HEK293 (cell line): Measurements from ENCODE around the gene TOP3B.

Experiments used
- CTCF ChIA-PET: fragments of 350-600 bp; formaldehyde crosslinking; extraction: SDS; loops from one replicate; lab custom pipeline; 2021; ENCODE audit warnings: antibody characterized with exemption; lab: Yijun Ruan, JAX
- POLR2A ChIA-PET: fragments of 300-600 bp; formaldehyde crosslinking; extraction: SDS; loops from one replicate; lab custom pipeline; 2020; ENCODE audit warnings: antibody characterized with exemption, inconsistent platforms; lab: Yijun Ruan, JAX
- H3K27ac ChIP-seq: fragments of 200-500 bp; sonication (Bioruptor generic); 2 replicates; pipeline ENCODE4 v1.5.1; 2014; ENCODE audit warnings: low read depth, low read length, control low read depth, inconsistent platforms; ENCODE audit errors: extremely low read depth
- H3K36me3 ChIP-seq, 2 experiments: fragments of 200-500 bp in 1 of 2; sonication (Bioruptor generic) in 1 of 2; 1 replicate in 1 of 2; 2 replicates in 1 of 2; pipeline ENCODE4 v1.5.1; 2014 to 2017; ENCODE audit warnings: inconsistent platforms in 2 of 2, low read length in 2 of 2; ENCODE audit not compliant: control insufficient read depth in 2 of 2, insufficient read depth in 1 of 2
- H3K4me1 ChIP-seq: fragments of 200-500 bp; sonication (Bioruptor generic); 2 replicates; pipeline ENCODE4 v1.5.1; 2014; ENCODE audit warnings: mild to moderate bottlenecking, low read length, inconsistent platforms; ENCODE audit not compliant: control insufficient read depth, insufficient read depth
- H3K4me3 ChIP-seq: 2 replicates; pipeline ENCODE4 v1.5.1; 2011; ENCODE audit warnings: low read depth, mild to moderate bottlenecking, control low read depth, low read length, moderate library complexity
- H3K9me3 ChIP-seq: fragments of 200-500 bp; sonication (Bioruptor generic); 2 replicates; pipeline ENCODE4 v1.5.1; 2014; ENCODE audit warnings: low read depth, low read length, inconsistent platforms; ENCODE audit not compliant: control insufficient read depth, insufficient read depth
- GFI1B ChIP-seq: fragments of 450-650 bp; formaldehyde crosslinking; IDR thresholded peaks from 2 replicates; pipeline ENCODE4 v1.5.1; 2016; ENCODE audit warnings: missing biosample characterization, missing genetic modification characterization
- IKZF3 ChIP-seq: fragments of 450-650 bp; IDR thresholded peaks from 2 replicates; pipeline ENCODE4 v1.5.0; 2018; ENCODE audit warnings: missing biosample characterization, mild to moderate bottlenecking, missing genetic modification characterization, moderate library complexity
- PRDM10 ChIP-seq: fragments of 450-650 bp; formaldehyde crosslinking; IDR thresholded peaks from 2 replicates; pipeline ENCODE4 v1.5.1; 2016; ENCODE audit warnings: missing biosample characterization, missing genetic modification characterization
- ZIC2 ChIP-seq: fragments of 450-650 bp; formaldehyde crosslinking; IDR thresholded peaks from 2 replicates; pipeline ENCODE4 v1.5.1; 2016; ENCODE audit warnings: missing biosample characterization, missing genetic modification characterization
- ZNF623 ChIP-seq: fragments of 450-650 bp; formaldehyde crosslinking; IDR thresholded peaks from 2 replicates; pipeline ENCODE4 v1.5.1; 2016; ENCODE audit warnings: missing biosample characterization, missing genetic modification characterization
- ZNF654 ChIP-seq: fragments of 450-650 bp; formaldehyde crosslinking; IDR thresholded peaks from 2 replicates; pipeline ENCODE4 v1.5.1; 2016; ENCODE audit warnings: low read depth, missing biosample characterization, missing genetic modification characterization
- ZNF660 ChIP-seq: fragments of 450-650 bp; IDR thresholded peaks from 2 replicates; pipeline ENCODE4 v1.5.1; 2018; ENCODE audit warnings: missing biosample characterization, mild to moderate bottlenecking, missing genetic modification characterization
- ZNF704 ChIP-seq: fragments of 450-650 bp; formaldehyde crosslinking; IDR thresholded peaks from 2 replicates; pipeline ENCODE4 v1.5.1; 2016; ENCODE audit warnings: missing biosample characterization, missing genetic modification characterization
- ZNF707 ChIP-seq: fragments of 450-650 bp; formaldehyde crosslinking; IDR thresholded peaks from 2 replicates; pipeline ENCODE4 v1.5.1; 2016; ENCODE audit warnings: missing biosample characterization, missing genetic modification characterization
- ZNF792 ChIP-seq: fragments of 450-650 bp; formaldehyde crosslinking; IDR thresholded peaks from 2 replicates; pipeline ENCODE4 v1.5.1; 2016; ENCODE audit warnings: missing biosample characterization, missing genetic modification characterization
- TF ChIP-seq, protein P1 (sequence below): fragments of 450-650 bp; formaldehyde crosslinking; IDR thresholded peaks from 2 replicates; pipeline ENCODE4 v1.5.1; 2016; ENCODE audit warnings: missing biosample characterization, missing genetic modification characterization, borderline replicate concordance
- TF ChIP-seq, protein P2 (sequence below): fragments of 450-650 bp; formaldehyde crosslinking; IDR thresholded peaks from 2 replicates; pipeline ENCODE4 v1.5.1; 2016; ENCODE audit warnings: missing biosample characterization, missing genetic modification characterization

The TOP3B gene

GRCh38 chr22:21944871-21945270, 37.7 kb downstream of the TOP3B start (continued):
- no peak for TF ChIP-seq ZNF660 (tag by site-specific recombination)
- TF ChIP-seq PRDM10 (tag by site-specific recombination) = no peak
- TF ChIP-seq, protein P1, sequence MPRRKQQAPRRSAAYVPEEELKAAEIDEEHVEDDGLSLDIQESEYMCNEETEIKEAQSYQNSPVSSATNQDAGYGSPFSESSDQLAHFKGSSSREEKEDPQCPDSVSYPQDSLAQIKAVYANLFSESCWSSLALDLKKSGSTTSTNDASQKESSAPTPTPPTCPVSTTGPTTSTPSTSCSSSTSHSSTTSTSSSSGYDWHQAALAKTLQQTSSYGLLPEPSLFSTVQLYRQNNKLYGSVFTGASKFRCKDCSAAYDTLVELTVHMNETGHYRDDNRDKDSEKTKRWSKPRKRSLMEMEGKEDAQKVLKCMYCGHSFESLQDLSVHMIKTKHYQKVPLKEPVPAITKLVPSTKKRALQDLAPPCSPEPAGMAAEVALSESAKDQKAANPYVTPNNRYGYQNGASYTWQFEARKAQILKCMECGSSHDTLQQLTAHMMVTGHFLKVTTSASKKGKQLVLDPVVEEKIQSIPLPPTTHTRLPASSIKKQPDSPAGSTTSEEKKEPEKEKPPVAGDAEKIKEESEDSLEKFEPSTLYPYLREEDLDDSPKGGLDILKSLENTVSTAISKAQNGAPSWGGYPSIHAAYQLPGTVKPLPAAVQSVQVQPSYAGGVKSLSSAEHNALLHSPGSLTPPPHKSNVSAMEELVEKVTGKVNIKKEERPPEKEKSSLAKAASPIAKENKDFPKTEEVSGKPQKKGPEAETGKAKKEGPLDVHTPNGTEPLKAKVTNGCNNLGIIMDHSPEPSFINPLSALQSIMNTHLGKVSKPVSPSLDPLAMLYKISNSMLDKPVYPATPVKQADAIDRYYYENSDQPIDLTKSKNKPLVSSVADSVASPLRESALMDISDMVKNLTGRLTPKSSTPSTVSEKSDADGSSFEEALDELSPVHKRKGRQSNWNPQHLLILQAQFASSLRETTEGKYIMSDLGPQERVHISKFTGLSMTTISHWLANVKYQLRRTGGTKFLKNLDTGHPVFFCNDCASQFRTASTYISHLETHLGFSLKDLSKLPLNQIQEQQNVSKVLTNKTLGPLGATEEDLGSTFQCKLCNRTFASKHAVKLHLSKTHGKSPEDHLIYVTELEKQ (tag by site-specific recombination) = no peak
- no peak for TF ChIP-seq IKZF3 (tag by site-specific recombination)
- TF ChIP-seq, protein P2, sequence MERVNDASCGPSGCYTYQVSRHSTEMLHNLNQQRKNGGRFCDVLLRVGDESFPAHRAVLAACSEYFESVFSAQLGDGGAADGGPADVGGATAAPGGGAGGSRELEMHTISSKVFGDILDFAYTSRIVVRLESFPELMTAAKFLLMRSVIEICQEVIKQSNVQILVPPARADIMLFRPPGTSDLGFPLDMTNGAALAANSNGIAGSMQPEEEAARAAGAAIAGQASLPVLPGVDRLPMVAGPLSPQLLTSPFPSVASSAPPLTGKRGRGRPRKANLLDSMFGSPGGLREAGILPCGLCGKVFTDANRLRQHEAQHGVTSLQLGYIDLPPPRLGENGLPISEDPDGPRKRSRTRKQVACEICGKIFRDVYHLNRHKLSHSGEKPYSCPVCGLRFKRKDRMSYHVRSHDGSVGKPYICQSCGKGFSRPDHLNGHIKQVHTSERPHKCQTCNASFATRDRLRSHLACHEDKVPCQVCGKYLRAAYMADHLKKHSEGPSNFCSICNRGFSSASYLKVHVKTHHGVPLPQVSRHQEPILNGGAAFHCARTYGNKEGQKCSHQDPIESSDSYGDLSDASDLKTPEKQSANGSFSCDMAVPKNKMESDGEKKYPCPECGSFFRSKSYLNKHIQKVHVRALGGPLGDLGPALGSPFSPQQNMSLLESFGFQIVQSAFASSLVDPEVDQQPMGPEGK = no peak
- no peak for TF ChIP-seq GFI1B (tag by site-specific recombination)
- no peak for TF ChIP-seq ZNF792 (tag by site-specific recombination)
- no peak for TF ChIP-seq ZNF623 (tag by site-specific recombination)

- POLR2A ChIA-PET = interaction anchor here (0.5 kb wide), 1 partner anchor 313 kb away, joined by 6 read pairs; no protein-coding TSS in a partner anchor
- no peaks in the 10 kb centered on the region for H3K4me1 ChIP-seq
- no peak overlapping the region for H3K27ac ChIP-seq
- TF ChIP-seq ZNF704 (tag by site-specific recombination) = no peak
- TF ChIP-seq ZNF654 (tag by site-specific recombination) = no peak
- peak; percentile 74 for TF ChIP-seq ZIC2 (tag by site-specific recombination)
- TF ChIP-seq ZNF707 = no peak
- H3K9me3 ChIP-seq = no peaks in the 10 kb centered on the region
- peaks cover 0 to 69% of the 10 kb centered on the region in 2 experiments; a peak in 1 of 3 replicates for H3K36me3 ChIP-seq
- CTCF ChIA-PET = interaction anchor here (0.6 kb wide), 1 partner anchor 24 kb away, joined by 3 read pairs; no protein-coding TSS in a partner anchor
- no peak overlapping the region for H3K4me3 ChIP-seq
Measured at GRCh38 chr22:21943571-21944448, 38.8 kb downstream of the TOP3B start.
